Muscle layer of colon (tissue), 2 donors: ENCODE data around the gene KLF14.
A peak's percentile ranks its signal among the peaks of the same experiment; 100 is the strongest.
"Not testable (repeated sequence)": the region's sequence is repeated elsewhere in the genome, so short reads cannot be mapped to it uniquely, and the experiment has no call there.

ENCODE experiments used
- H3K27ac ChIP-seq: one replicate; pipeline ENCODE4 v1.7.0; 2013; ENCODE audit warnings: low read depth, mild to moderate bottlenecking, low read length, moderate library complexity
- H3K27me3 ChIP-seq, 2 donors: one replicate each; pipeline ENCODE4 v1.7.0; 2013; ENCODE audit warnings: low read length in 2 of 2, mild to moderate bottlenecking in 2 of 2; ENCODE audit not compliant: insufficient read depth in 2 of 2, control insufficient read depth in 1 of 2
- H3K36me3 ChIP-seq: one replicate; pipeline ENCODE4 v1.7.0; 2013; ENCODE audit warnings: mild to moderate bottlenecking, low read length; ENCODE audit not compliant: insufficient read depth
- H3K4me1 ChIP-seq: one replicate; pipeline ENCODE4 v1.7.0; 2013; ENCODE audit warnings: mild to moderate bottlenecking, low read length; ENCODE audit not compliant: insufficient read depth
- H3K4me3 ChIP-seq, 2 donors: one replicate each; pipeline ENCODE4 v1.7.0; 2013; ENCODE audit warnings: low read length in 2 of 2, low read depth in 1 of 2, mild to moderate bottlenecking in 1 of 2, moderate library complexity in 1 of 2
- H3K9ac ChIP-seq: one replicate; pipeline ENCODE4 v1.7.0; 2013; ENCODE audit warnings: low read length
- H3K9me3 ChIP-seq: one replicate; pipeline ENCODE4 v1.7.0; 2013; ENCODE audit warnings: mild to moderate bottlenecking, low read length
- donor health status: abdominal sarcoma.
- donor health status: Adenocarcinoma of cecum.

KLF14 gene

DNA sequence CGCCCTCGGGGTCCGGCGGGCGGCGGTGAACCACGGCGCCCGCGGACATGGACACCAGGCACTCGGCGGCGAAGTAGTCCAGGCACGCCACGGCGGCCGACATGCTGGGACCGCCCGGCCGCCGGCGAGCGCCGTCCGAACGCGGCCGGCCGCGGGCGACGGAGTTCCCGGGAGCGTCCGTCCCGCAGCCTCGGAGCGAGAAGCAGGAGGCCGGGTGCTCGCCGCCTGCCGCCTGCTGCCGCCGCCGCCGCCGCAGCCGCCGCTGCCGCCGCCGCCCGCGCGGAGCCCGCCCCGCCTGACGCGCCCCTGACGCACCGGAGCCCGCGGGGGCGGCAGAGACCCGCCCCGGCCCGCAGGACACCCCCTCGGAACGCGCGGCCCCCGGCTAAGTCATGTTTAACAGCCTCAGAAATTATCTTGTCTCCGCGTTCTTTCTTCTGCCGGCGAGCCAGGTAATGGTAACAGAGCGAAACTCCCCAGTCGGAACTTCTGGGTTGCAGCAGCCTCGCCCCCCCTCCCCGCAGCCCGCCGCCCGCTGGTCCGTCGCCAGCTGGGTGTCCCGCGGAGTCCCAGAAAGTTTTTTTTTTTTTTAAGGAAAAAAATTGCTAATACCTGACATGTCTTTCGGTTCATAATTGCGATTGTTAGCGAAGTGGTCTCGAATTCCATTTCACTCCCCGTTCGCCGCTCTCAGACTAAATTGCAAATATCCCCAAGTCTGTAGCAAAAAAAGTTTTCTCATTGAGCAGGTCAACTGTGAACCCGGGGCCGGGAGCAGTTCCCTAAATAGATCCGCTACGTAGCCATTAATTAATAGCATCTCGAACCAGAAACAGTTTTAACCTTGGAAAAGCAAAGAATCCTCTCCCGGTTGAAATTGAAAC lies at the start of gene KLF14:
Gene KLF14 (minus strand): TSS at position 277 of the 884 bp plus-strand sequence. CDS start 174 bp downstream, at position 103.
- Histone ChIP-seq H3K9me3 (peaks cover 29% of the 10 kb centered on the region), H3K36me3 (no peaks in the 10 kb centered on the region), H3K27me3 (peaks cover 35 to 46% of the 10 kb centered on the region in 2 donors), H3K27ac (no peak within 1 kb of the TSS), H3K4me1 (peaks cover 6% of the 10 kb centered on the region), H3K9ac (no peak within 1 kb of the TSS), H3K4me3 (peak within 1 kb of the TSS; percentile 34 to 57)

- no peak overlapping the region for H3K27ac ChIP-seq
- H3K27me3 ChIP-seq, result peaks cover 0 to 3% of the 10 kb centered on the region in 2 donors
- no peaks in the 10 kb centered on the region for H3K9me3 ChIP-seq
- H3K36me3 ChIP-seq, result no peaks in the 10 kb centered on the region
- no peaks in the 10 kb centered on the region for H3K4me1 ChIP-seq
- no peak overlapping the region for H3K4me3 ChIP-seq
- no peak overlapping the region for H3K9ac ChIP-seq
These were observed 47.3 kb upstream of the KLF14 start for GRCh38 chr7:130781346-130781745.

GRCh38 chr7:130777426-130777825 lies 43.4 kb upstream of the KLF14 start:
- Histone ChIP-seq H3K27me3 (peaks cover 0 to 3% of the 10 kb centered on the region in 2 donors), H3K36me3 (no peaks in the 10 kb centered on the region), H3K4me3 (no peak overlapping the region), H3K27ac (no peak overlapping the region), H3K9ac (no peak overlapping the region), H3K4me1 (no peaks in the 10 kb centered on the region), H3K9me3 (no peaks in the 10 kb centered on the region)

DNA sequence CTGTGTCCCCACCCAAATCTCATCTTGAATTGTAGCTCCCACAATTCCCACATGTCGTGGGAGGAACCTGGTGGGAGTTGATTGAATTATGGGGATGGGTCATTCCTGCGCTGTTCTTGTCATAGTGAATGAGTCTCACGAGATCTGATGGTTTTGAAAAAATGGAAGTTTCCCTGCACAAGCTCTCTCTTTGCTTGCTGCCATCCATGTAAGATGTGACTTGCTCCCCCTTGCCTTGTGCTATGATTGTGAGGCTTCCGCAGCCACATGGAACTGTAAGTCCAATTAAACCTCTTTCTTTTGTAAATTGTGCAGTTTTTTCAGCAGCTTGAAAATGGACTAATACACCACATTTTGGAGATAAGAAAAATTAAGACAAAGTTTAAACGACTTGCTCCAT lies 38.4 kb upstream of the KLF14 start:
- H3K27ac ChIP-seq, H3K36me3 ChIP-seq, H3K9me3 ChIP-seq, H3K4me3 ChIP-seq, H3K27me3 ChIP-seq, H3K4me1 ChIP-seq, H3K9ac ChIP-seq: not testable (repeated sequence)

GRCh38 chr7:130768854-130769253 lies 34.8 kb upstream of the KLF14 start:
- Histone ChIP-seq H3K36me3 (no peaks in the 10 kb centered on the region), H3K9ac (no peak overlapping the region), H3K27me3 (no peaks in the 10 kb centered on the region), H3K4me1 (no peaks in the 10 kb centered on the region), H3K9me3 (no peaks in the 10 kb centered on the region), H3K4me3 (no peak overlapping the region), H3K27ac (no peak overlapping the region)

DNA sequence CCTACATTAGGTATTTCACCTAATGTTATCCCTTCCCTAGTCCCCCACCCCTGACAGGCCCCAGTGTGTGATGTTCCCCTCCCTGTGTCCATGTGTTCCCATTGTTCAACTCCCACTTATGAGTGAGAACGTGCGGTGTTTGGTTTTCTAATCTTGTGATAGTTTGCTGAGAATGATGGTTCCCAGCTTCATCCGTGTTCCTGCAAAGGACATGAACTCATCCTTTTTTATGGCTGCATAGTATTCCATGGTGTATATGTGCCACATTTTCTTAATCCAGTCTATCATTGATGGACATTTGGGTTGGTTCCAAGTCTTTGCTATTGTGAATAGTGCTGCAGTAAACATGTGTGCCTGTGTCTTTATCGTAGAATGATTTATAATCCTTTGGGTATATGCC lies 30.6 kb upstream of the KLF14 start:
- H3K9me3 ChIP-seq, H3K4me1 ChIP-seq, H3K27me3 ChIP-seq, H3K27ac ChIP-seq, H3K4me3 ChIP-seq, H3K9ac ChIP-seq, H3K36me3 ChIP-seq: not testable (repeated sequence)

- Histone ChIP-seq H3K27ac (no peak overlapping the region), H3K4me3 (no peak overlapping the region), H3K27me3 (no peaks in the 10 kb centered on the region), H3K4me1 (no peaks in the 10 kb centered on the region), H3K9ac (no peak overlapping the region), H3K9me3 (no peaks in the 10 kb centered on the region), H3K36me3 (no peaks in the 10 kb centered on the region)
These were observed 24.5 kb upstream of the KLF14 start for GRCh38 chr7:130758429-130759056.

DNA sequence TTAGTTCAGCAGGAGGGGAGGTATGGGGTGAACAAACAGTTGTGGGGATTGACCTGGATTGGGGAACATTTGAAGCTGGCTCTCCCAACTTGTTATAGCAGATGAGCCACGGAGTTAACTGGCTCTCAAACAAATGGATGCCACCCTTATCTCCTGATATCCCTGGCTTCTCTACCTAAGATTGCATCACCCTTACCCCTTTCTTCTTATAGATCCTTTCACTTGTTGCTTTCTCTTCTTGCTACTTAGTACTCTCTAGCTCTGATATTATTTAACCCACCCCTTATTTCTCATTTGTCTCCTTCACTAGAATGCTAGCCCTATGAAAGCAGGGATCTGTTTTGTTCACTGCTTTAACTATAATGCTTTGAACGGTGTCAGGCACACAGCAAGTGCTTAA lies 22.3 kb upstream of the KLF14 start:
- no peaks in the 10 kb centered on the region for H3K36me3 ChIP-seq
- H3K9me3 ChIP-seq, result no peaks in the 10 kb centered on the region
- no peaks in the 10 kb centered on the region for H3K4me1 ChIP-seq
- H3K4me3 ChIP-seq, result no peak overlapping the region
- H3K27ac ChIP-seq, result no peak overlapping the region
- no peaks in the 10 kb centered on the region for H3K27me3 ChIP-seq
- no peak overlapping the region for H3K9ac ChIP-seq

- Histone ChIP-seq H3K9me3 (no peaks in the 10 kb centered on the region), H3K4me3 (no peak overlapping the region), H3K4me1 (no peaks in the 10 kb centered on the region)
These were observed 18.4 kb upstream of the KLF14 start for GRCh38 chr7:130752424-130752823.

DNA sequence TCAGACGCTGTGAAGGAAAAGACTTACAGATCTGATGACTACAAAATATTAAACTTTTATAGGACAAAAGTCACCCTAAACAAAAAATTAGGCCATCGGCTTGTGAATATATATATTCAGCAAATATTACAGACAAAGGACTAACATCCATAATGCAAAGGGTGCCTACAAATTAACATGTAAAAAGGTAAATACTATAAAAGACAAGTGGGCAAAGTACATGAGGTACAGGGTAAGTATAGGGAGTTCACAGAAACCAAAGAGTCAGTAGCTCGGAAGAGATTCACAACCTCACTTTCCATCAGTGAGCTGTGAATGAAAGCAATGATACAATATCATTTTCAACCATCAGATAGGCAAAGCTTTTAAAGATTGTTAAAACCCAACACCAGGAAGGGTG lies 16.7 kb upstream of the KLF14 start:
- H3K4me1 ChIP-seq, result no peaks in the 10 kb centered on the region
- H3K4me3 ChIP-seq, result no peak overlapping the region
- no peaks in the 10 kb centered on the region for H3K27me3 ChIP-seq
- no peak overlapping the region for H3K27ac ChIP-seq
- no peaks in the 10 kb centered on the region for H3K9me3 ChIP-seq
- no peak overlapping the region for H3K9ac ChIP-seq
- no peaks in the 10 kb centered on the region for H3K36me3 ChIP-seq

More at GRCh38 chr7:130752424-130752823, 18.4 kb upstream of the KLF14 start:
- Histone ChIP-seq H3K36me3 (no peaks in the 10 kb centered on the region), H3K27ac (no peak overlapping the region), H3K27me3 (no peaks in the 10 kb centered on the region), H3K9ac (no peak overlapping the region)

DNA sequence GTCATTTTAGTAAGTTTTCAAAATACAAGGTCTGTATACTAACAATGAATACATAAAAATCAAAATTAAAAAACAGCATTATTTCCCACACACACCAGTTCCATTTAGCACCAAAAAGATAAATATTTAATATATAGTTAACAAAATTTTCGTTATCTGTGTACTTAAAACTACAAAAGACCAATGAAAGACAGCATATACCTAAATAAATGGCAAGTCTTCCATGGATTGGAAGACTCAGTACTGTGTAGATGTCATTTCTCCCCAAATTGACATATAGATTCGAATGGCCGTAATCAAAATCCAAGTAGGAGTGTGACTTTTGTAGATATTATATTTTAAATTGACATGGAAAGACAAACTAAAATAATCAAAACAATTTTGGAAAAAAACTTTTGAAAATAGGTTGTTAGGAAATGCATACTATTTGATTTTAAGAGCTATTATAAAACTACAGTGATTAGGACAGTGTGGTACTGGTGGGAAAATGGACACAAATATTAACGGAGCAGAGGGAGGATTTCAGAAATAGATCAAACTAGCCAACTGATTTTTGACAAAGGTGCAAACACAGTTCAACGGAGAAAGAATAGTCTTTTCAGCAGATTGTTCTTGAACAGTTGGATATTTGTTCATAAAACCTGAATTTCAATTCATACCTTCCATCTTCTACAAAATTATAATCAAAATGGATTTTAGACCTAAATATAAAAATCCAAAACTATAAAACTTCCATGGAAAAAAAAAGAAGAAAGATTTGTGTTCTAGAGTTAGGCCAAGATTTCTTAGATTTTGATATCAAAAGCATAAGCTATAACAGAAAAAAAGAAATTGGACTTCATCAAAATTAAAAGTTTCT lies 14.8 kb upstream of the KLF14 start:
- Histone ChIP-seq H3K27ac (no peak overlapping the region), H3K4me1 (no peaks in the 10 kb centered on the region), H3K27me3 (no peaks in the 10 kb centered on the region), H3K9me3 (no peaks in the 10 kb centered on the region), H3K36me3 (no peaks in the 10 kb centered on the region), H3K9ac (no peak overlapping the region), H3K4me3 (no peak overlapping the region)
